HG03175 (cell line): ENCODE measurements around the gene PLXDC2.
"Not testable (repeated sequence)": the region's sequence is repeated elsewhere in the genome, so short reads cannot be mapped to it uniquely, and the experiment has no call there.

ENCODE experiments used
- ATAC-seq: cut with Tn5 transposase; IDR thresholded peaks from one replicate; pipeline ENCODE4 v1.9.1; 2021; ENCODE audit warnings: mild to moderate bottlenecking, moderate library complexity; ENCODE audit not compliant: unreplicated experiment

Gene PLXDC2

DNA sequence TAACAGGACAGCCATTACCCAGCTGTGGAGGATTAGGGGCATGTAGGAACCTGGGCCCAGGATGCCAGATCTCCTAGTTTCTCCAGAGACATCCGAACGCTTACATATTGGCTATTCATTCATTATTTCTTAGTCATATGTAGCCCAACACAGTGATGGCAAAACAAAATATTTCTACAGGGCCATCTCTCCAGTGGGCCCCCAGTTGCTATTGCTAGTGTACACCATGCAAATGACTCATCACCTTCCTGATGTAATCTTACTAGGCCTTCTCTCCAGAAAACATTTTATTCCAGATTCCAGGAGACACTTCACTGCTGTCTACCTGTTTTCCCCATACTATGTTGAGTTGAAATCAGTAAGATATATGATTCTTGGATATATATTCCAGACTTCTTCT lies 201.7 kb downstream of the PLXDC2 start:
- no peak for ATAC-seq

DNA sequence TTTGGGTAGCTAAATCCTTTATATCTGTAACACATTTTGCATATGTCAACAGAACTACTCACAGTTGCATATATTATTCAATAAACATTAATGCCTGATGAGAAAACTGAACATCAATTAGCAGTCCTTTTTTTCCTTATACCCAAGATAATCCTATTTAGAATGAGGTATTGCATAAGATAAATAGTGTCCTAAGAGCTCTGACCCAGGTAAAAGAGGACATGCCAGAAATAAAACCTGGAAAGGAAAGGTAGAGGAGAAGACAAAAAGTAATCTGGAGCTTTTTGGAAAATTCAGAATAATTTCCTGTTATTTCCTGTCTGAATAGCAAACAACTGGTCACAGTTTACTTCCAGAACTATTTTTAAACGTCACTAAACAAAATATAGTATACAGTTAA lies 204.4 kb downstream of the PLXDC2 start:
- ATAC-seq, result no peak

DNA sequence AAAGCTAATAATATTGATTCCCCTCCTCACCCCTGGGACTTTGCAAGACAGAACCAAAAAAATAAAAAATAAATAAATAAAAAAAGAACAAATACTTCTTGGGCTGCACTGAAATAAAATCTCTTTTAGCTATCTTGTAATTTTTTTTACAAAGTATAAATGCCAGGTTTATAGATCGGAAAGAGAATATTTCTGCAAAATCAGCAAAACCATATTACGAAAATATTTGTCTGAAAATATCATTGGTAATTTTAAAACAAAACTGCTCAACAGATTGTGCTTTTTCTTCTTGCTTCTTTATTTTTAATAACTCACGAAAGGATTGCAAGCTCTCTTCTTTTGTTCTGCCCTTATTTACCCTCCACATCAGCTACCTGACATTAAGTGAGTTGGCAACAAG lies 213.3 kb downstream of the PLXDC2 start:
- ATAC-seq, result no peak

DNA sequence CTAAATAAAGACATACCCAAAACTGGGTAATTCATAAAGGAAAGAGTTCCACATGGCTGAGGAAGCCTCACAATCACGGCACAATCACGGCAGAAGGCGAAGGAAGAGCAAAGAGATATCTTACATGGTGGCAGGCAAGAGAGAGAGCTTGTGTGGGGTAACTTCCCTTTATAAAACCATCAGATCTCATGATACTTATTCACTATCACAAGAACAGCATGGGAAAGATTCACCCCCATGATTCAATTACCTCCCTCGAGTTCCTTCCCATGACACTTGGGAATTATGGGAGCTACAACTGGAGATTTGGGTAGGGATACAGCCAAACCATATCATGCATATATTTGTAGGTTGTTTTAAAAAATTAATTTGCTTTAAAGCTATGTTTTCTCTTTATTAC lies 217.2 kb downstream of the PLXDC2 start:
- no peak for ATAC-seq

DNA sequence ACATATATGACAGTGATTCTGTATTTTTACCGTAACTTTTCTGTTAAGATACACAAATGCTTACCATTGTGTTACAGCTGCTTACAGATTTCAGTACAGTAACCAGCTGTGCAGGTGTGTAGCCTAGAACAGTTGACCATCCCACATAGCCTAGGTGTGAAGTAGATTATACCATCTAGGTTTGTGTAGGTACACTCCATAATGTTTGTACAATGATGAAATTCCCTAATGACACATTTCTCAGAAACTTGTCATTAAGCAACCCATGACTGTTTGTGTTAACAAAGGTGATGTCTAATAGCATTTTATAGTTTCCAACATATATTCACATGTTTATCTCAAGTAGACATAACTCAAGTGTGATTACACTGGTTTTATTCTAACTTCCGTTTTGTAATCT lies 218.5 kb downstream of the PLXDC2 start:
- ATAC-seq, result no peak

DNA sequence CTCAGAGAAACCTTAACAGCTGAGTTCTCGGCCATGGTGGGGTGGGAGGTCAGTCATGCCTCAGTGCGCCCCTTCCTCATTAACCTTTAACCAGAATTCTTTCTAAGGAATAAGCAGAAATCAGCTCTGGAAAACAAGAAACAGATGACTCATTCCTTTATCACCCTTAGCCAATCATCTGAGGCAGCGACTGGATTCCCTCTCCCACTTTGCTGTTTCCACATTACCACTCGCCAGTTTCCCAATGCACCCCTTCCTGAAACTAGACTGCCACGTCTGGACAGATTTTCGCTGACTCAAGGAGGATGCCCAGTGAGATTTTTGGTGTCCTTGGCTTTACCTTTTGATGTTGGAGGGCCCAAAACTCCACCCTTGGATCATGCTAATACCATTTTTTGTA lies 223.8 kb downstream of the PLXDC2 start:
- no peak for ATAC-seq

DNA sequence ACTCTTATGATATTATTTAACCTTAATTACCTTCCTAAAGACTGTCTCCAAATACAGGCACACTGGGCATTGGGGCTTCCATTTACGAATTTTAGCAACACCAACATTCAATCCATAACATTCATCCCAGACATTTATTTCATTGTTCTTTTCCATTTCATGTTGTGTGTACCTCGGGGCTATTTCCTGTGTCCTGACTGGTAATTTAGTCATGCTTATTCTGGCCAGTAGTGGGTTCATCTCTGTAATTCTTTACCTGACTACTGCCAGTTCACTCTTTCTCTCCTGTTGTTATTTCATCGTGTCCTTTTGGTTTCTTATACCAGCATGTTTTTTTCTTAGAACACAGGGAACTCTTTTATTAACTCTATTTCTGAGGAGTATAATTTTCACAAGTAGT lies 225.7 kb downstream of the PLXDC2 start:
- ATAC-seq, result no peak

DNA sequence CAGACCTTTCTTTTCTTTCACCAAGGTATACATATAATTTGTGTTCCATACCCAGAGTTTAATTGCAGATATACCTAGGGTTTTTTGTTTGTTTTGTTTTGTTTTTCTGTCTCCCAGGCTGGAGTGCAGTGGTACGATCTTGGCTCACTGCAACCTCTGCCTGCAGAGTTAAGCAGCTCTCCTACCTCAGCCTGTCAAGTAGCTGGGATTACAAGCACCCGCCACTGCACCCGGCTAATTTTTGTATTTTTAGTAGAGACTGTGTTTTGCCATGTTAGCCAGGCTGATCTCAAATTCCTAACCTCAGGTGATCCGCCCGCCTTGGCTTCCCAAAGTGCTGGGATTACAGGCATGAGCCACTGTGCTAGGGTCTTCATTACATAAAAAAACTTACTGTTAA lies 228.9 kb downstream of the PLXDC2 start:
- ATAC-seq, result not testable (repeated sequence)

DNA sequence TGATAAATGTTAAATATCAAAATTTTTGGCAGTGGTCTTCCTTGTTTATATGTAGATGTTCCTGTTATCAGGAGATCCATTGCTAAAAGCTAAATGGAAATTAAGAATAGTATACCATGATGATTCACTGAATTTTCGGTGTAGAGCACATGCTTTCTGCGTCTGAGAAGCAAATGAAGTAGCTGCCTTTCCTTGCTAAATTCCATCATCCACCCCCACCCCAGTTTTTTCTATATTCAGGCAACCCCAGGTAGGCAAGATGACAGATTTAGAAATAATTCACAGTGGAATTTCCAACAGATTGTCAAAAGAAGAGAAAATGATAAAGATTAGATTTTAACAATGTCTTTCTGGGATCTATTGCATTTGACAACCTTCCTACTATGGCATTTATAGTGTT lies 231.9 kb downstream of the PLXDC2 start:
- ATAC-seq, result no peak

DNA sequence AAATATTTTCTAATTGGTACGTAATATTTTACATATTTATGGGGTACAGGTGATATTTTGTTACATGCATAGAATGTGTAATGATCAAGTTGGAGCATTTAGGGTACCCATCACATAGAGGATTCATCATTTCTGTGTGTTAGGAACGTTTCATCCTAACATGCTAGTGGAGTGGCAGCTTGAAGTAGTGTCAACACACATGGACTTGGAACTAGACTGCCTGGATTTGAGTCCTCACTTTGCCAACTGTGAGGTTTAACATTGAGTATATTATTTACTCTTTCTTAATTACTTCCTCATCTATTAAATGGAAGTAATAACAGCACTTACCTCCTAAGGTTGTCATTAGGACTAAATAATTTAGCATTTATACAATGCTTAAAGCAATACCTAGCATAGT lies 241.9 kb downstream of the PLXDC2 start:
- no peak for ATAC-seq

DNA sequence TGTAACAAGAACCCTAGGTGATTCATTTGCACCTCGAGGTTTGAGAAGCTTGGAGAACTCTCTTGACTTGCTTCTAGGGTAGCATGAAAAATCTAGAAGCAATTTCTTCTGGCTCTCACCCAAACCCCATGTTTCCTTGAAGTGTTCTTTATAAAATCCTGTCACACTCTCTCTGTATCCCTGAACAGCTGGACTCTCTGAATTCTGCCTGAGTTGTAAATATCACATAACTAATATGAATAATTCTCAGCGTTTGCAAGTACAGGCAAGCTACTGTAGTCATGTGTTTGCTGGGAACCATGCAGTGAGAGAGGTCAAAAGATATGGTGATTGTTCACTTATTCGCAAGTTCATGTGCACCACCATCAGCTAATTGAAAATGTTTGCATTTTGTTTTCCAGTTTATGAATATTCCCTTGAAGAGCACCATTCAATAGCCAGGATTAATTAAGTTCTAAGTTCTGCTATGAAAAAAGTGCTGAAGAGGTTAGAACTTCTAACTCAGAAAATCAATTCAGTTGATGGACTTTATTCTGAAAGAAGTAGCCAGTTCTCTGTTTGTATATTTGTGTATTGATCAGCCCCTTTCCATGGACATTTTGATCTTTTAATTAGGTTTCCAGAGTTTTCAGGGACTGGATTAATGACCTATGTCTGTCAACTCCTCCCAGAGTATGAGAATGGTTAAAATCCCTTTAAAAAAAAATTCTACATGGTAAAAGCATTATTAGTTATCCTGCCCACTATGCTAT lies 243.0 kb downstream of the PLXDC2 start:
- ATAC-seq, result no peak

DNA sequence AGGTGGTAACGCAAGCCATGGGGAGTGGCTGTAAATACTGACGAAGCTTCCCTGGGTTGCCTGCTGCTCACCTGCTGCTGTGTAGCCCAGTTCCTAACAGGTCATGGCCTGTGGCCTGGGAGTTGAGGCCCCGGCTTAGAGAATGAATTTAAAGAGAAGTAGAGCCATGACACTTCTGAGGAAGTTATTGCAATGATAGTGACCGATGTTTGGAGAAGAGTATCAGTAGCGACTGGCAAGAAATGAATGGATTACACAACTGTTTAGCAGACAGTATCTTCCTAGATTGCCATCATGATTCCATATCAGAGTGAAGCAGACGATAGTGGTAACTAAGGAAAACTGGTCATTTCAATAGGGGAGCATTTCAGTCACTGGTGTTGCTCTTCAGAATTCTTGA lies 249.6 kb downstream of the PLXDC2 start:
- no peak for ATAC-seq

DNA sequence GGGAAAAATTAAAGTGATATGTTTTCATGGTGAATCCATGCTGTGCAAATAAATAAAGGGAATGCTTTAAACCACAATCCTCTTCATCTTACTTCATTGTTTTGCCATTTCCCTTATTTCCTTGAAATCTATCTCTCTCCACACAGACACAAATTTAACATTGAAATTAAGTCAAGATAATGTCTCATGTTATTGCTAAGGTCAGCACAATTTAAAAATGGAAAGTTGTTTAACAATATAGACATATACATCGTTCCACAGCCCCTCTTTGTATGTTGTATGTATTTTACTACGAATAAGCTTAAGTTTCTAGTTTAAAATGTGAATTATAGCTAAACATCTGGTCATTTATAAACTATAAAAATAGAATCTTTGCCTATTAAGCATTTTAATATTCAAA lies 256.9 kb downstream of the PLXDC2 start:
- ATAC-seq, result no peak

DNA sequence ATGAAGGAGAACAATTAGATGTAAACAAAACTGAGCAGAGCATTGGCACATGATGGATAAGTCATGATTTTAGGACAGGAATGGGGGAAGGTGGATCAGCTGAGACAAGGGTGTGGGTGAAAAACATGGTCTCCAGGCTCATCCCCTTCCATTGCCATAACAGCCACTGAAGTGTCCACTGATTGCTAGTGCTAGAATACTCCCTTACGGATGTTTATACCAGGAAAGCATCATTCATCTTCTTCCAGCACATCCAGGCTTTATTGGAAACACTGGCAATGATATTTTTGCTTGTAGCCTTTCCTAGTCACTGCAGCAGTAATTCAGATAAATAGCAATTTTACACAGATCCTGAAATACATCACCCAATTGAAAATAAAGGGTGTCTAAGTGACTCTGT lies 259.5 kb downstream of the PLXDC2 start:
- ATAC-seq, result no peak

DNA sequence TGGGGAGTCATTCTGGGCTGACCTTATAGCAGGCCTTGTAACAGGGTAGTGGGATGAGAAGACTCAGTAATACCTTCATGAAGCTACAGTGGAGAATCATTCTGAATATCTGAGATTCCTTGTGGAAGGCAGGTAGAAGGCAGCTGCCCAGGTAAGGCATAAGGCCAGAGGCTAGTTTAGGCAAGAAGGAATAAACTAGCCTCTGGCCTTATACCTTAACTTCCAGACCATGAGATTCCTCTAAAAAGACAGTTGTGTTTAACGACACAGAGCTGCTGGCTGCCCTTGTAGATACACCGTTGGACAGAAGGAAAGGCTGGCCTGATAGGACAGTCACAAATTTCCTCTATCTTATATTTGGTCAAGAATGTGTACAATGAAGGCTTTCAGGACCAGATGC lies 268.2 kb downstream of the PLXDC2 start:
- no peak for ATAC-seq

DNA sequence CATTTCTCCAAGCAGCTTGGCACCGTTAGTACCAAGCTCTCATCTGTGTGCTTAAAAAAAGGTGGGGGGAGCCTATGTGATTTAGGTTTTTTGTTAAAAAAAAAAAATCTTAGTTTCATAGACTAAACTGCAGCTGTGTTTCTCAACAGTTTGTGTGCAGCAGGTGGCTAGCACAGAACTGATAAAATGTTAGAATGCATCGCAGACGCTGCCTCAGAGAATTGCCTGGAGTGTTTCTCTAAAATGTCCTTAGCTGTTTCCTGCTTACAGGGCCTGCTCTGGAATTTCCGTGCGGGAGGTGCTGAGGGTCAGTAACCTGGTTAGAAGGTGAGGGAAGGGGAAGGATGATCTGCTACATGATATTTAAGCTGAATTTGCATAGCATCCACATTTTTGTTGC lies 268.9 kb downstream of the PLXDC2 start:
- no peak for ATAC-seq

DNA sequence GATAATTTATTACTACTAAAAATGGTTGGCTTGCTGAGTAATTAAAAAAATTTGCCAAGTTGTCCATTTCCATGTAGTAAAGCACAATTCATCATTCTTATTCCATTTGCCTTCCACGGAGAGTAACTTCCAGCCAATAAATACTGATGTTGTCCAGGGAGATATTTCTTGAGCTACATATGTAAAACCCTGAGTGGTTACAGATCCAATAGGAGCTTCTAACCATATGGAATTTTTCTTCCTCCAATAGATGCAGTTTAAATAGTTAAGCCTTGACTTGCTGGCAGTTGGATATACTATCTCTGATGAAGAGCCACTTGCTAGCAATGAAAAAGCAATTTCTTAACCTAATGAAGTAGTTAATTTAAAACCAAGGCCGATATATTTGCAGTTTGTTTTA lies 271.1 kb downstream of the PLXDC2 start:
- ATAC-seq, result no peak

DNA sequence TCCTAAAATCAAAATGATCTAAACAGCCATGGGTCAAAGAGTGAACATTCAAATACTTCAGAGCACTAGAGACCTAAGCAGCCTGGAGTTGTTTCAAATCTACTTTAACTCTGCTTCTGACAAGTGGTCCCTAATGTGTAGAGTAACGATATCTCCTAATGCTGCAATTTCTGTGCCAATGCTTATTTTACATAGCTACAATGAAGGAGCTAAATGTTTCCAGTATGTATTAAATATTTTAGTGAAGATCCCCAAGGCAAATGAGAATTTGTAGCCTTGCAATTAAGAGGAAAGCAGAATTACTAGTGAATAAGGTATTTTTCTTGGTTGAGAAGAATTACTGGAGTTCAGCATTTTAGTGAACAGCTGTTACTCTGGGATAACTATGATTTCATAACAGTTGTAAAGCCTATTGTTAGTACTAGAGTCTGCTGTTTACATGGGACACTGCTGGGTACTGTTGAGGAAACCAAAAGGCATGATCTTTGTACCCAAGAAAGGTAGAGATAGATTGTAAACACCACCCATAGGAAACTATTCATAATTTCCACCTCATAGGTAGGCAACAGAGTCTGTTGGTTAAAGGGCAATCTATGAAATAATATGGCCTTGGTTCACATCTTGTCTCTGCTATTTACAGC lies 271.9 kb downstream of the PLXDC2 start:
- ATAC-seq, result no peak

DNA sequence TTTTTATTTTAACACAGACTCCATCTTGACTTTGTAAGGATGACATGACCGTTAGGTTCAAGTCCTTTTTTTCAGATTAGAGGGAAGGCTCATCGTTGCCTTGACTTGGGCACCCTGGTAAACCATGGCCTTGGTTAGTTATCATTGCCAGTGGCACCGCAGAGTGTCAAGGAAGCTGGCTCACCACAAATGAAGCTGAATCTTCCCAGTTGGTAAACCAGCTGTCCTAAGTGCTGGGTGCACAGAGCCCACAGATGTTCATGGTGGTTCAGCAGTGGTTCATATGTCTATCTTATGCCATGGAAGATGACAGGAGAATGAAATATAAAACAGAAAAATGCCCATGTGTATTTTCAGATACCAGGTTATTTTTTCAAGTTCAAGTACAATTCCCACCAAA lies 273.6 kb downstream of the PLXDC2 start:
- no peak for ATAC-seq

DNA sequence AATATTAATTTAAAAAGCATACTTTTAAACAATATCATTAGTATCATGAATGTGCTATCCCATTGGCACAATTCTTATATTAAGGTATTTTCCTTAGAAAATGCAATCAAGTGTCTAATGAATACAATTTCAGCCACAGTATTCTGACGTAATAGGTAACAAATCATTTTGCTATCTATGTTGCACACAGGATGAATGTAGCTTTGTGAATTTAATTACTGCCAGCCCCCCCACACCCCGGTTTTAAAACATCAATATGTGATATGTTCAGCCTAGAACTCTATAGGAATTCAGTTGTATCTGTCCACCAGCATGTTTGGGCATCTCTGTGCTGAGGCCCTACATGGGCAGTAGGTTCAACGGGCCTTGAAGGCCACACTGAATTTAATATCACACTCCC lies 274.6 kb downstream of the PLXDC2 start:
- ATAC-seq, result no peak

DNA sequence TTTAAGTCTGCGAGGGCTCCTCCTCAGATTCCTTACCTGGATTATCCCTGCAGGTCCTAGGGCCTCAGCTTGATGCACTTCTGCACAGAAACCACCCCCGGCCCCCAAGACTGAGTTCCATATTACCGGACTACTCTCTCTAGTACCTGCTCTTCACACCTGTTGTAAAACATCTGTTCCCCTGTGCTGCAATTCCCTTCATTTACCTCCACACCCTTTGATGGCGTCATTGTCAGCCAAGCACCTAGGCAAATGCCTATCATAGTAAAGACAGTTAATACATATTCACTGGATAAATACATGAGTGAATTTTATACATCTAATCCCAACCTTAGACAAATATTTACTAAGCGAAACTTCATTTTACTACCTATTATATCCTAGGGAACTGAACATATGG lies 275.5 kb downstream of the PLXDC2 start:
- no peak for ATAC-seq

DNA sequence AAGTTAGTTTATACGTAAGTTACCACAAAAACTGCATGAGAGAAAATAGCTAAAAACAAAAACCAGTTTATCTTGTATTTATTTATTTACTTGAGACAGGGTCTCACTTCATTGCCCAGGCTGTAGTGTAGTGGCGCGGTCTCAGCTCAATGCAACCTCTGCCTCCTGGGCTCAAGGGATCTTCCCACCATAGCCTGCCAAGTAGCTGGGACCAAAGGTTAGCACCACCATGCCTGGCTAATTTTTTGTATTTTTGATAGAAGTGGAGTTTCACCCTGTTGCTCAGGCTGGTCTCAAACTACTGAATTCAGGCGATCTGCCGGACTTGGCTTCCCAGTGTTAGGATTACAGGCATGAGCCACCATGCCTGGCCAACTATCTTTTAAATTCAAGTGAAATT lies 277.4 kb downstream of the PLXDC2 start:
- no peak for ATAC-seq
